ENCODE measurements around the gene PPM1D.

GRCh38 chr17:60630352-60630751 lies 30.4 kb downstream of the PPM1D start:
- TF ChIP-seq POLR2A (IDR thresholded peaks at IDR 0.05) (no peak), CTCF (IDR thresholded peaks at IDR 0.05) (no peak), POLR2AphosphoS5 (IDR thresholded peaks at IDR 0.05) (peak; percentile 12)

Data from prostate gland (tissue), 2 donors.